H9 (cell line): ENCODE data around the gene LIN7A. TPM values are rescaled to one million over a fixed set of nuclear protein-coding genes. Genes with fewer than 3 reads are reported as not detected.

Experiments used
- DNase-seq: peaks from one replicate; pipeline ENCODE4 v3.0.0-alpha.2; 2017
- H2AFZ ChIP-seq: one replicate; pipeline ENCODE4 v1.6.1; 2013; ENCODE audit warnings: mild to moderate bottlenecking, low read length, control low read depth, moderate library complexity
- H2AK5ac ChIP-seq: 2 replicates; pipeline ENCODE4 v1.6.1; 2013; ENCODE audit warnings: low read length, control low read depth, mixed read lengths; ENCODE audit not compliant: insufficient read length
- H2BK120ac ChIP-seq: one replicate; pipeline ENCODE4 v1.6.1; 2013; ENCODE audit warnings: low read depth, mild to moderate bottlenecking, low read length, control low read depth, inconsistent platforms; ENCODE audit not compliant: poor library complexity, severe bottlenecking
- H2BK12ac ChIP-seq: 2 replicates; pipeline ENCODE4 v1.6.1; 2013; ENCODE audit warnings: low read length, control low read depth, mixed read lengths, low read depth; ENCODE audit not compliant: insufficient read length
- H2BK15ac ChIP-seq: 2 replicates; pipeline ENCODE4 v1.6.1; 2013; ENCODE audit warnings: low read depth, low read length, control low read depth
- H2BK20ac ChIP-seq: one replicate; pipeline ENCODE4 v1.6.1; 2013; ENCODE audit warnings: low read depth, mild to moderate bottlenecking, low read length, control low read depth, inconsistent platforms; ENCODE audit not compliant: poor library complexity, severe bottlenecking
- H2BK5ac ChIP-seq: 2 replicates; pipeline ENCODE4 v1.6.1; 2013; ENCODE audit warnings: low read length, control low read depth, mixed read lengths; ENCODE audit not compliant: insufficient read length
- H3K14ac ChIP-seq: 2 replicates; pipeline ENCODE4 v1.6.1; 2013; ENCODE audit warnings: low read length, control low read depth; ENCODE audit not compliant: insufficient read depth
- H3K18ac ChIP-seq: 2 replicates; pipeline ENCODE4 v1.6.1; 2013; ENCODE audit warnings: low read depth, mild to moderate bottlenecking, mixed read lengths, low read length, control low read depth; ENCODE audit not compliant: insufficient read length
- H3K23ac ChIP-seq: 2 replicates; pipeline ENCODE4 v1.6.1; 2013; ENCODE audit warnings: low read length, control low read depth, mixed read lengths, low read depth; ENCODE audit not compliant: insufficient read length
- H3K23me2 ChIP-seq: 2 replicates; pipeline ENCODE4 v1.6.1; 2013; ENCODE audit warnings: low read depth, mild to moderate bottlenecking, mixed read lengths, low read length, control low read depth; ENCODE audit not compliant: insufficient read length, poor library complexity, severe bottlenecking
- H3K27ac ChIP-seq: 2 replicates; pipeline ENCODE4 v1.5.1; 2013; ENCODE audit warnings: low read length, control low read depth, mixed read lengths, low read depth; ENCODE audit not compliant: insufficient read length
- H3K27me3 ChIP-seq: 2 replicates; pipeline ENCODE4 v1.6.1; 2013; ENCODE audit warnings: low read length, control low read depth, inconsistent platforms; ENCODE audit not compliant: insufficient read depth
- H3K4ac ChIP-seq: 2 replicates; pipeline ENCODE4 v1.6.1; 2013; ENCODE audit warnings: low read depth, mild to moderate bottlenecking, control low read depth, inconsistent platforms, low read length, moderate library complexity
- H3K4me1 ChIP-seq: 2 replicates; pipeline ENCODE4 v1.6.1; 2013; ENCODE audit warnings: low read length, control low read depth, inconsistent platforms; ENCODE audit not compliant: insufficient read depth
- H3K4me2 ChIP-seq: 2 replicates; pipeline ENCODE4 v1.6.1; 2013; ENCODE audit warnings: low read length, control low read depth, mixed read lengths; ENCODE audit not compliant: insufficient read length, insufficient read depth
- H3K56ac ChIP-seq: 2 replicates; pipeline ENCODE4 v1.6.1; 2013; ENCODE audit warnings: low read depth, mild to moderate bottlenecking, mixed read lengths, low read length, control low read depth; ENCODE audit not compliant: insufficient read length
- H3K79me1 ChIP-seq: 2 replicates; pipeline ENCODE4 v1.6.1; 2013; ENCODE audit warnings: low read depth, mild to moderate bottlenecking, moderate library complexity, low read length, control low read depth, inconsistent platforms; ENCODE audit not compliant: insufficient read depth, poor library complexity, severe bottlenecking
- H3K79me2 ChIP-seq: 2 replicates; pipeline ENCODE4 v1.6.1; 2013; ENCODE audit warnings: low read length, control low read depth, inconsistent platforms; ENCODE audit not compliant: insufficient read depth
- H3K9ac ChIP-seq: 2 replicates; pipeline ENCODE4 v1.6.1; 2013; ENCODE audit warnings: low read length, control low read depth, mixed read lengths; ENCODE audit not compliant: insufficient read length; ENCODE audit errors: extremely low read depth
- H3K9me3 ChIP-seq: one replicate; pipeline ENCODE4 v1.6.1; 2013; ENCODE audit warnings: low read depth, low read length, inconsistent platforms; ENCODE audit not compliant: control insufficient read depth
- H3T11ph ChIP-seq: one replicate; pipeline ENCODE4 v1.6.1; 2013; ENCODE audit warnings: mild to moderate bottlenecking, low read length, control low read depth, inconsistent platforms
- H4K20me1 ChIP-seq: one replicate; pipeline ENCODE4 v1.6.1; 2013; ENCODE audit not compliant: control insufficient read depth, insufficient read length, insufficient read depth
- H4K5ac ChIP-seq: 2 replicates; pipeline ENCODE4 v1.6.1; 2013; ENCODE audit warnings: low read depth, mild to moderate bottlenecking, mixed read lengths, low read length, control low read depth; ENCODE audit not compliant: insufficient read length
- H4K8ac ChIP-seq: replicated peaks from 2 replicates; pipeline ENCODE4 v1.6.1; 2013; ENCODE audit warnings: low read length, control low read depth, mixed read lengths, low read depth; ENCODE audit not compliant: insufficient read length
- H4K91ac ChIP-seq: 2 replicates; pipeline ENCODE4 v1.6.1; 2013; ENCODE audit warnings: low read depth, mild to moderate bottlenecking, moderate library complexity, mixed read lengths, low read length, control low read depth; ENCODE audit not compliant: insufficient read length
- H3K27ac Mint-ChIP-seq, 3 experiments: 2 replicates in 2 of 3; 3 replicates in 1 of 3; pipeline ENCODE4 v1.8.0; 2020 to 2021; ENCODE audit warnings: mixed read lengths in 3 of 3, mild to moderate bottlenecking in 1 of 3, moderate library complexity in 1 of 3
- H3K27me3 Mint-ChIP-seq: 2 replicates; pipeline ENCODE4 v1.8.0; 2021; ENCODE audit warnings: low read depth, mild to moderate bottlenecking, moderate library complexity, mixed read lengths
- H3K36me3 Mint-ChIP-seq, 3 experiments: 2 replicates in 2 of 3; 3 replicates in 1 of 3; pipeline ENCODE4 v1.8.0; 2020 to 2021; ENCODE audit warnings: low read depth in 3 of 3, mixed read lengths in 3 of 3; ENCODE audit not compliant: insufficient read depth in 1 of 3
- H3K4me1 Mint-ChIP-seq, 2 experiments: 2 replicates each; pipeline ENCODE4 v1.8.0; 2020; ENCODE audit warnings: mixed read lengths in 2 of 2
- H3K4me3 Mint-ChIP-seq, 2 experiments: 2 replicates in 1 of 2; 3 replicates in 1 of 2; pipeline ENCODE4 v1.8.0; 2020 to 2021; ENCODE audit warnings: mild to moderate bottlenecking in 2 of 2, mixed read lengths in 2 of 2, moderate library complexity in 1 of 2
- H3K9me3 Mint-ChIP-seq, 2 experiments: 2 replicates in 1 of 2; 3 replicates in 1 of 2; pipeline ENCODE4 v1.8.0; 2020; ENCODE audit warnings: mild to moderate bottlenecking in 2 of 2, mixed read lengths in 2 of 2, moderate library complexity in 1 of 2
- WGBS: extraction: QIAGEN DNeasy Blood & Tissue Kit; methylation state at CpG from one replicate; pipeline ENCODE4 v1.1.7; 2013; ENCODE audit warnings: missing lambda C conversion rate, low lambda C conversion rate, mixed read lengths; ENCODE audit not compliant: insufficient read length; ENCODE audit errors: extremely low coverage; 5-methylcytosine and 5-hydroxymethylcytosine counted together
- total RNA-seq: library from RNA; stranded (reverse); gene quantifications from 2 replicates; pipeline ENCODE4 v1.2.1, GENCODE V29; 2021
- TF ChIP-seq, protein P1 (sequence below): fragments of 200-600 bp; sonication (generic); conservative IDR thresholded peaks from 3 replicates; pipeline ENCODE4 v1.8.0; 2021; ENCODE audit warnings: antibody characterized with exemption, mild to moderate bottlenecking

LIN7A gene
- total RNA-seq, 1 experiment from 2014 or later = 18.3 TPM

DNA sequence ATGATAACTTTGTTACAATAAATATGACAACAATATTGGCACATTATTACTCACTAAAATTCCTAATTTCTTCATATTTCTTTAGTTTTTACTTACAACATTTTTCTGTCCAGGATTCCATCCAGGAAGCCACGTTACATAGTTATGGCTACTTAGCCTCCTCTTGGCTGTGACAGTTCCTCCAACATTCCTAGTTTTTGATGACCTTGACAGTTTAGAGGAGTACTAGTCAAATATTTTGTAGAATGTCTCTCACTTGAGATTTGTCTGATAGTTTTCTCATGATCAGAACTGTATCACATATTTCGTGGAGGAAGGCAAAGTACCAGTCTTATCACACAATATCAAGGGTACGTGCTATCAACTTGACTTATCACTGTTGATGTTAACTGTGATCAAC, 29.8 kb upstream of the LIN7A start:
- Histone ChIP-seq H2BK120ac (no peak overlapping the region), H4K20me1 (no peaks in the 10 kb centered on the region), H3K9me3 (no peaks in the 10 kb centered on the region), H3T11ph (no peak overlapping the region), H2BK5ac (no peak overlapping the region), H3K79me1 (no peaks in the 10 kb centered on the region), H4K5ac (no peak overlapping the region), H3K4ac (no peak overlapping the region), H2BK15ac (no peak overlapping the region), H3K14ac (no peak overlapping the region), H2AFZ (no peak overlapping the region), H3K4me1 (no peaks in the 10 kb centered on the region; the same call in 1 of the 2 replicates), H2AK5ac (no peak overlapping the region), H3K9ac (no peak overlapping the region), H3K23me2 (no peaks in the 10 kb centered on the region), H2BK12ac (no peak overlapping the region), H2BK20ac (no peak overlapping the region), H3K4me2 (no peak overlapping the region), H4K91ac (no peak overlapping the region), H4K8ac (no peak overlapping the region), H3K27me3 (no peaks in the 10 kb centered on the region), H3K56ac (no peak overlapping the region), H3K79me2 (no peaks in the 10 kb centered on the region), H3K18ac (no peak overlapping the region), H3K23ac (no peak overlapping the region), H3K27ac (no peak overlapping the region)
- TF ChIP-seq, protein P1, sequence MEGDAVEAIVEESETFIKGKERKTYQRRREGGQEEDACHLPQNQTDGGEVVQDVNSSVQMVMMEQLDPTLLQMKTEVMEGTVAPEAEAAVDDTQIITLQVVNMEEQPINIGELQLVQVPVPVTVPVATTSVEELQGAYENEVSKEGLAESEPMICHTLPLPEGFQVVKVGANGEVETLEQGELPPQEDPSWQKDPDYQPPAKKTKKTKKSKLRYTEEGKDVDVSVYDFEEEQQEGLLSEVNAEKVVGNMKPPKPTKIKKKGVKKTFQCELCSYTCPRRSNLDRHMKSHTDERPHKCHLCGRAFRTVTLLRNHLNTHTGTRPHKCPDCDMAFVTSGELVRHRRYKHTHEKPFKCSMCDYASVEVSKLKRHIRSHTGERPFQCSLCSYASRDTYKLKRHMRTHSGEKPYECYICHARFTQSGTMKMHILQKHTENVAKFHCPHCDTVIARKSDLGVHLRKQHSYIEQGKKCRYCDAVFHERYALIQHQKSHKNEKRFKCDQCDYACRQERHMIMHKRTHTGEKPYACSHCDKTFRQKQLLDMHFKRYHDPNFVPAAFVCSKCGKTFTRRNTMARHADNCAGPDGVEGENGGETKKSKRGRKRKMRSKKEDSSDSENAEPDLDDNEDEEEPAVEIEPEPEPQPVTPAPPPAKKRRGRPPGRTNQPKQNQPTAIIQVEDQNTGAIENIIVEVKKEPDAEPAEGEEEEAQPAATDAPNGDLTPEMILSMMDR = no peak
- H3K4me3 Mint-ChIP-seq = no peak overlapping the region
- no CpG with 5 or more reads among the region's 3 CpGs for WGBS
- no peak for DNase-seq
- no peaks in the 10 kb centered on the region for H3K36me3 Mint-ChIP-seq
- no peak overlapping the region for H3K27ac Mint-ChIP-seq
- H3K27me3 Mint-ChIP-seq = no peaks in the 10 kb centered on the region
- H3K4me1 Mint-ChIP-seq = peaks cover 5 to 6% of the 10 kb centered on the region in 2 experiments; a peak in 2 of 4 replicates
- no peaks in the 10 kb centered on the region for H3K9me3 Mint-ChIP-seq
